Large intestine (tissue), 3 donors: ENCODE results near the gene STK33. TPM values are rescaled to one million over a fixed set of nuclear protein-coding genes. Genes with fewer than 3 reads are reported as not detected.

ENCODE experiments used
- DNase-seq, 2 donors: peaks; one replicate each; pipeline versions ENCODE4 v3.0.0 to v3.0.0-alpha.2; 2013
- H3K27ac ChIP-seq: one replicate; pipeline ENCODE4 v1.5.1; 2013; ENCODE audit warnings: low read length
- H3K27me3 ChIP-seq: 2 replicates; pipeline ENCODE4 v1.6.1; 2013; ENCODE audit warnings: low read length; ENCODE audit not compliant: control insufficient read depth, insufficient read depth
- H3K36me3 ChIP-seq: 2 replicates; pipeline ENCODE4 v1.6.1; 2013; ENCODE audit warnings: low read length; ENCODE audit not compliant: control insufficient read depth, insufficient read depth
- H3K4me1 ChIP-seq: one replicate; pipeline ENCODE4 v1.6.1; 2013; ENCODE audit warnings: low read length; ENCODE audit not compliant: control insufficient read depth, insufficient read depth
- H3K4me3 ChIP-seq: one replicate; pipeline ENCODE4 v1.5.1; 2013; ENCODE audit warnings: low read length
- H3K9me3 ChIP-seq: one replicate; pipeline ENCODE4 v1.6.1; 2013; ENCODE audit warnings: mild to moderate bottlenecking, low read depth, low read length, moderate library complexity; ENCODE audit not compliant: control insufficient read depth
- WGBS: methylation state at CpG from one replicate; pipeline ENCODE4 v1.1.5; 2013; ENCODE audit warnings: low lambda C conversion rate; ENCODE audit not compliant: insufficient coverage; 5-methylcytosine and 5-hydroxymethylcytosine counted together
- polyA plus RNA-seq: library from polyadenylated mRNA; unstranded; fragments of 120-200 nt; gene quantifications from one replicate; pipeline ENCODE4 v1.2.1, GENCODE V29; 2013

STK33 gene
- polyA plus RNA-seq, 1 donor, result 9.4 TPM

- Histone ChIP-seq H3K4me1 (no peaks in the 10 kb centered on the region), H3K36me3 (no peaks in the 10 kb centered on the region), H3K9me3 (no peaks in the 10 kb centered on the region), H3K4me3 (no peak overlapping the region), H3K27me3 (no peaks in the 10 kb centered on the region), H3K27ac (no peak overlapping the region)
- no peak for DNase-seq
- no CpG with 5 or more reads among the region's 7 CpGs for WGBS
Measured at GRCh38 chr11:8369592-8370205, 224.3 kb downstream of the STK33 start.

- WGBS, result 80% methylated on average over 1 of the region's 10 CpGs
Measured at GRCh38 chr11:8368772-8369171, 225.3 kb downstream of the STK33 start.

DNA sequence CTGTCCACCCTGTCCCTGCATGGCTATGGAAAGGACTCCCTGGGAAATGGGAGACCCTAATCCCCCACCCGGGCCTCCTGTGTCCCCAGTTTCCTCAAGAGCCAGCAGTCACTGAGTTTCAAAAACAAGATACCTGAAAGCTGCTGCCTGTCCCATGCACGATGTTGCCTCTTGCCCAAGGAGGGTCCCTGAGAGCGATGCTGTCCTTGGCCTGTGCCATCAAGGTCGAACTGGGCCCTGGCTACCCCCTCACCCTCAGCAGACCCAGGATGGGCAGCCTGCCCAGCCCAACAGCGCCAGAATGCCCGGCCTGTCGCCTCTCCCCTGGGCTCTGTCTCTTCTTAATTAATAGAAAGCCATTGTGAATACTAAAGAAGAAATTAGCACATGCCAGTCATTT is 225.8 kb downstream of the STK33 start:
- H3K36me3 ChIP-seq, result no peaks in the 10 kb centered on the region
- H3K4me1 ChIP-seq, result no peaks in the 10 kb centered on the region
- no peak for DNase-seq
- no peak overlapping the region for H3K27ac ChIP-seq
- WGBS, result no CpG with 5 or more reads among the region's 7 CpGs
- H3K27me3 ChIP-seq, result no peaks in the 10 kb centered on the region
- no peak overlapping the region for H3K4me3 ChIP-seq
- no peaks in the 10 kb centered on the region for H3K9me3 ChIP-seq

More at GRCh38 chr11:8368772-8369171, 225.3 kb downstream of the STK33 start:
- H3K27ac ChIP-seq, result no peak overlapping the region
- H3K9me3 ChIP-seq, result no peaks in the 10 kb centered on the region
- H3K4me1 ChIP-seq, result no peaks in the 10 kb centered on the region
- DNase-seq, result no peak
- no peaks in the 10 kb centered on the region for H3K36me3 ChIP-seq
- no peak overlapping the region for H3K4me3 ChIP-seq
- no peaks in the 10 kb centered on the region for H3K27me3 ChIP-seq

- Histone ChIP-seq H3K9me3 (no peaks in the 10 kb centered on the region), H3K4me3 (no peak overlapping the region), H3K27ac (no peak overlapping the region), H3K4me1 (no peaks in the 10 kb centered on the region), H3K36me3 (no peaks in the 10 kb centered on the region), H3K27me3 (peaks cover 5% of the 10 kb centered on the region)
- no peak for DNase-seq
- no CpG with 5 or more reads among the region's 6 CpGs for WGBS
Measured at GRCh38 chr11:8366316-8366715, 227.7 kb downstream of the STK33 start.

DNA sequence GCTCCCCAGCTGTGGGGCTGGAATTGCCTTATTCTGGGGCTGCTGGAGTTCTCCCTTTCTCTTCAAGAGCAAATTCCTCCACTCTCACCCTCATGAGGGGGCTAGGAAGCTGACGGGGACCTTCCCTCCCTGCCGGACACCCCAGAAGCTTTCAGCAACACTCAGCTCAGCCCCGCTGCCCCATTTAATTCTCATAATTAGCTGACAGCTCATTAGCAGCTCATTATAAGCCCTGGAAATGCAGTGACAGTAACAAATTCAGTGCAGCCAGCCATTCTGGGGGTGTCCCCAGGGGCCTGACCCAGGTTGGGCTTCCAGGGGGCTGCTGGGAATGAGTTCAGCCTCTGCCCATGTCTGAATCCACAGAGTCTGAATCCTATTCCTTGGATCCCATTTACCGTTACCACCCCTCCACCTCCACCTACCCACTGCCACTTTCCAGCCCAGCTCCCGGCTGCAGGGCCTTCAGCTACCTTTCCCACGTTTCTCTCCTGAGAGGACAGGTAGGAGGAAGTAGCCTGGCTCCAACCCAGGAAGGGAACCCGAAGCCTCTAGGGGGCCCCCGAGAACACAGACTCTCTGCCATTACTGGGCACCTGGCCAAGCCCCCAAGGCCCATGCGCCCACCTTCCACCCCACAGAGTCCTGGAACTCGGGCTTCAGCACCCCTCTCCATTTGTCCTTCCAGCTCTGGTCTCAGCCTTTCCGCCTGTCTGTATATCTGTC is 228.6 kb downstream of the STK33 start:
- H3K4me3 ChIP-seq, result no peak overlapping the region
- H3K4me1 ChIP-seq, result no peaks in the 10 kb centered on the region
- H3K27ac ChIP-seq, result no peak overlapping the region
- no peaks in the 10 kb centered on the region for H3K36me3 ChIP-seq
- WGBS, result 100% methylated on average over 1 of the region's 11 CpGs
- no peaks in the 10 kb centered on the region for H3K9me3 ChIP-seq
- DNase-seq, result no peak
- H3K27me3 ChIP-seq, result peaks cover 5% of the 10 kb centered on the region

- no peak overlapping the region for H3K4me3 ChIP-seq
- WGBS, result 94% methylated on average over 11 of the region's 15 CpGs
- DNase-seq, result no peak
Measured at GRCh38 chr11:8363921-8364320, 230.1 kb downstream of the STK33 start.

GRCh38 chr11:8362899-8363298 is 231.1 kb downstream of the STK33 start:
- no peak for DNase-seq
- H3K4me1 ChIP-seq, result no peaks in the 10 kb centered on the region
- H3K27ac ChIP-seq, result no peak overlapping the region
- 51% methylated on average over 4 of the region's 8 CpGs for WGBS
- H3K36me3 ChIP-seq, result no peaks in the 10 kb centered on the region
- no peaks in the 10 kb centered on the region for H3K9me3 ChIP-seq
- no peak overlapping the region for H3K4me3 ChIP-seq
- peaks cover 5% of the 10 kb centered on the region for H3K27me3 ChIP-seq

More at GRCh38 chr11:8363921-8364320, 230.1 kb downstream of the STK33 start:
- H3K27me3 ChIP-seq, result peaks cover 5% of the 10 kb centered on the region
- no peaks in the 10 kb centered on the region for H3K9me3 ChIP-seq
- no peaks in the 10 kb centered on the region for H3K4me1 ChIP-seq
- no peaks in the 10 kb centered on the region for H3K36me3 ChIP-seq
- no peak overlapping the region for H3K27ac ChIP-seq

- 100% methylated on average over 1 of the region's 4 CpGs for WGBS
- no peak for DNase-seq
- Histone ChIP-seq H3K9me3 (no peaks in the 10 kb centered on the region), H3K4me3 (no peak overlapping the region), H3K27ac (no peak overlapping the region), H3K4me1 (peaks cover 3% of the 10 kb centered on the region), H3K36me3 (no peaks in the 10 kb centered on the region), H3K27me3 (peaks cover 5% of the 10 kb centered on the region)
Measured at GRCh38 chr11:8362491-8362890, 231.5 kb downstream of the STK33 start.

DNA sequence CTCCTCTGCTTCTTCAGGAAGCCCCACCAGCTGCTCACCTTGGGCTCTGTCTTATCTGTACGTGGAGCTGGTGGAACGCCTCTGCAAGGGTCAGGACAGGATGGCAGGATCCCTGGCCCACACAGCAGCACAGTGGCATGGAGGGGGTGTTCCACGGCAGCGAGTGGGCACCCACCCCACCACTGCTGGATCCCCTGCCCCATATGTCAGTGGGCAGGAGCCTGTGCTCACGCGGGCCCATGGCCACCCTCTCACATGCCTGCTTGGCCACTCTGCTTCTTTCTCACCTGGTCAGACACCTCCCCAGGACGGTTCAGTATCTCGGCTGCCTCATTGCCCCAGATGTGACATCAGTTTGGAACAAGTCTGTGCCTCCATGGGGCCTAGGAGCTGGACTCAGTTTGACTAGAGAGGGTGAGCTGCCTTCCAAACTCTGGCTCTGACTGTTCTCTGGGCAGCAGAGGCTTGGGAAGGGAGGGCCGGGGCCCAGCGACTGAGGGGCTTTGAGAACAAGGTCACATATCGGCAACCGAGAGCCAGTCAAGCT is 232.3 kb downstream of the STK33 start:
- H3K27me3 ChIP-seq, result peaks cover 5% of the 10 kb centered on the region
- H3K4me3 ChIP-seq, result no peak overlapping the region
- H3K27ac ChIP-seq, result no peak overlapping the region
- peaks cover 11% of the 10 kb centered on the region for H3K4me1 ChIP-seq
- H3K9me3 ChIP-seq, result peaks cover 3% of the 10 kb centered on the region
- DNase-seq, result no peak
- no peaks in the 10 kb centered on the region for H3K36me3 ChIP-seq
- 100% methylated on average over 1 of the region's 12 CpGs for WGBS

- WGBS, result 71% methylated on average over 3 of the region's 7 CpGs
- peaks cover 14% of the 10 kb centered on the region for H3K4me1 ChIP-seq
- no peak overlapping the region for H3K27ac ChIP-seq
- H3K36me3 ChIP-seq, result no peaks in the 10 kb centered on the region
- no peak for DNase-seq
- peaks cover 3% of the 10 kb centered on the region for H3K9me3 ChIP-seq
- no peak overlapping the region for H3K4me3 ChIP-seq
- peaks cover 5% of the 10 kb centered on the region for H3K27me3 ChIP-seq
Measured at GRCh38 chr11:8361206-8361605, 232.8 kb downstream of the STK33 start.
